Fibroblast of lung (primary cell): Measurements from ENCODE around the gene WNK1. TPM values are rescaled to one million over a fixed set of nuclear protein-coding genes. Genes with fewer than 3 reads are reported as not detected.
A peak's percentile ranks its signal among the peaks of the same experiment; 100 is the strongest.

ENCODE experiments used
- DNase-seq, 2 donors: peaks; one replicate each; pipeline versions ENCODE4 v3.0.0 to v3.0.0-alpha.2; 2010; ENCODE audit warnings: low read depth in 2 of 2
- H2AFZ ChIP-seq: 2 replicates; pipeline ENCODE4 v1.5.1; 2012; ENCODE audit warnings: low read length, control low read depth, inconsistent platforms
- H3K27ac ChIP-seq: 2 replicates; pipeline ENCODE4 v1.5.1; 2011; ENCODE audit warnings: low read length, control low read depth; ENCODE audit not compliant: insufficient read depth
- H3K27me3 ChIP-seq: 2 replicates; pipeline ENCODE4 v1.5.1; 2011; ENCODE audit warnings: mild to moderate bottlenecking, low read length; ENCODE audit not compliant: control insufficient read depth, insufficient read depth
- H3K36me3 ChIP-seq: 2 replicates; pipeline ENCODE4 v1.5.1; 2011; ENCODE audit warnings: low read length; ENCODE audit not compliant: control insufficient read depth, insufficient read depth
- H3K4me1 ChIP-seq: 2 replicates; pipeline ENCODE4 v1.5.1; 2011; ENCODE audit warnings: low read length; ENCODE audit not compliant: control insufficient read depth, insufficient read depth; ENCODE audit errors: extremely low read depth
- H3K4me2 ChIP-seq: 2 replicates; pipeline ENCODE4 v1.5.1; 2011; ENCODE audit warnings: low read length, control low read depth; ENCODE audit not compliant: insufficient read depth; ENCODE audit errors: extremely low read depth
- H3K4me3 ChIP-seq, 4 experiments: fragments of 200-600 bp in 1 of 4; sonication (generic) in 1 of 4; replicated peaks in 1 of 4; 2 replicates each; pipeline ENCODE4 v1.5.1; 2011 to 2016; ENCODE audit warnings: low read length in 4 of 4, low read depth in 3 of 4, mild to moderate bottlenecking in 3 of 4, control low read depth in 2 of 4, inconsistent platforms in 1 of 4, mixed read lengths in 1 of 4; ENCODE audit not compliant: insufficient read depth in 1 of 4; ENCODE audit errors: control extremely low read depth in 1 of 4
- H3K79me2 ChIP-seq: 2 replicates; pipeline ENCODE4 v1.5.1; 2012; ENCODE audit warnings: mild to moderate bottlenecking, low read length, inconsistent platforms; ENCODE audit not compliant: control insufficient read depth, insufficient read depth
- H3K9ac ChIP-seq: 2 replicates; pipeline ENCODE4 v1.5.1; 2011; ENCODE audit warnings: mild to moderate bottlenecking, low read length, control low read depth; ENCODE audit not compliant: insufficient read depth
- H3K9me3 ChIP-seq: 2 replicates; pipeline ENCODE4 v1.5.1; 2012; ENCODE audit warnings: low read depth, low read length; ENCODE audit not compliant: control insufficient read depth, insufficient read depth
- H4K20me1 ChIP-seq: 2 replicates; pipeline ENCODE4 v1.5.1; 2011; ENCODE audit warnings: low read length; ENCODE audit not compliant: control insufficient read depth, insufficient read depth; ENCODE audit errors: extremely low read depth
- EZH2 ChIP-seq: IDR thresholded peaks from 2 replicates; pipeline ENCODE4 v1.5.1; 2012; ENCODE audit warnings: low read length, control low read depth, mild to moderate bottlenecking; ENCODE audit errors: missing control alignments
- polyA plus RNA-seq, 2 donors: library from polyadenylated mRNA; depleted of rRNA in 1 of 2; stranded (reverse) in 1 of 2; unstranded in 1 of 2; fragments of >200 nt; gene quantifications; 2 replicates each; pipeline ENCODE4 v1.2.1, GENCODE V29; 2011 to 2012; ENCODE audit warnings: missing spikeins in 1 of 2
- total RNA-seq: library from RNA; depleted of rRNA; stranded (reverse); fragments of >200 nt; gene quantifications from 2 replicates; pipeline ENCODE4 v1.2.1, GENCODE V29; 2014
- TF ChIP-seq, protein P1 (sequence below), 2 donors: IDR thresholded peaks in 1 of 2; conservative IDR thresholded peaks in 1 of 2; 1 replicate in 1 of 2; 2 replicates in 1 of 2; pipeline ENCODE4 v1.5.1; 2011 to 2012; ENCODE audit warnings: low read length in 2 of 2, control low read depth in 1 of 2, inconsistent platforms in 1 of 2, low read depth in 1 of 2, mild to moderate bottlenecking in 1 of 2

WNK1 gene
- total and polyA plus RNA-seq, 2 donors (not counting 1 experiment from before 2014, with no cell fraction given) = 38.5 to 130 TPM

DNA sequence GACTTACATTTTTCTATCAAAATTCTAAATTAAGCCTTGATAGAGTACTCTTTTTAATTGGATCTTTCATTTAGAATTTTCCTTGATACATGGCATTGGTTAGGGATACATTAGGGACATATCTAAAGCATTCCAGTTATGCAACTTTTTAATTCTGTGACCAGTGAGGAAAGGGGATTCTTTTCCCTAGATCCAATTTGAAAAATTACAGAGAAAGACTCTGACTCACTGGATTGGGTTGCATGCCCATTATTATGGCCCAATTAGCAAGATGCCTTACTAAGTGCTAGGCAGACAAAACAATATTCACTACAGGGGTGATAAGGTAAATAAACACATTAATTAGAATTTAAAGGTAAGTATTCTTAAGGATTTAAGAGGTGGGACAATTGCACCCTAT, 202.4 kb downstream of the WNK1 start:
- no peaks in the 10 kb centered on the region for H3K79me2 ChIP-seq
- no peaks in the 10 kb centered on the region for H3K27me3 ChIP-seq
- H3K9ac ChIP-seq = no peak overlapping the region
- TF ChIP-seq, protein P1, sequence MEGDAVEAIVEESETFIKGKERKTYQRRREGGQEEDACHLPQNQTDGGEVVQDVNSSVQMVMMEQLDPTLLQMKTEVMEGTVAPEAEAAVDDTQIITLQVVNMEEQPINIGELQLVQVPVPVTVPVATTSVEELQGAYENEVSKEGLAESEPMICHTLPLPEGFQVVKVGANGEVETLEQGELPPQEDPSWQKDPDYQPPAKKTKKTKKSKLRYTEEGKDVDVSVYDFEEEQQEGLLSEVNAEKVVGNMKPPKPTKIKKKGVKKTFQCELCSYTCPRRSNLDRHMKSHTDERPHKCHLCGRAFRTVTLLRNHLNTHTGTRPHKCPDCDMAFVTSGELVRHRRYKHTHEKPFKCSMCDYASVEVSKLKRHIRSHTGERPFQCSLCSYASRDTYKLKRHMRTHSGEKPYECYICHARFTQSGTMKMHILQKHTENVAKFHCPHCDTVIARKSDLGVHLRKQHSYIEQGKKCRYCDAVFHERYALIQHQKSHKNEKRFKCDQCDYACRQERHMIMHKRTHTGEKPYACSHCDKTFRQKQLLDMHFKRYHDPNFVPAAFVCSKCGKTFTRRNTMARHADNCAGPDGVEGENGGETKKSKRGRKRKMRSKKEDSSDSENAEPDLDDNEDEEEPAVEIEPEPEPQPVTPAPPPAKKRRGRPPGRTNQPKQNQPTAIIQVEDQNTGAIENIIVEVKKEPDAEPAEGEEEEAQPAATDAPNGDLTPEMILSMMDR (conservative IDR thresholded peaks at IDR 0.05 in 1 of 2, IDR thresholded peaks at IDR 0.05 in 1 of 2; ENCODE audit: low read depth in 1 of 2, low read length in 2 of 2) = no peak
- TF ChIP-seq EZH2 = no peak
- peaks cover 5% of the 10 kb centered on the region for H3K4me1 ChIP-seq
- no peaks in the 10 kb centered on the region for H3K36me3 ChIP-seq
- no peak overlapping the region for H2AFZ ChIP-seq
- H3K27ac ChIP-seq = no peak overlapping the region
- H3K9me3 ChIP-seq = no peaks in the 10 kb centered on the region
- peak in 1 of 2 donors; percentile 28 for DNase-seq
- H4K20me1 ChIP-seq = no peaks in the 10 kb centered on the region
- no peak overlapping the region for H3K4me2 ChIP-seq
- H3K4me3 ChIP-seq = no peak overlapping the region

DNA sequence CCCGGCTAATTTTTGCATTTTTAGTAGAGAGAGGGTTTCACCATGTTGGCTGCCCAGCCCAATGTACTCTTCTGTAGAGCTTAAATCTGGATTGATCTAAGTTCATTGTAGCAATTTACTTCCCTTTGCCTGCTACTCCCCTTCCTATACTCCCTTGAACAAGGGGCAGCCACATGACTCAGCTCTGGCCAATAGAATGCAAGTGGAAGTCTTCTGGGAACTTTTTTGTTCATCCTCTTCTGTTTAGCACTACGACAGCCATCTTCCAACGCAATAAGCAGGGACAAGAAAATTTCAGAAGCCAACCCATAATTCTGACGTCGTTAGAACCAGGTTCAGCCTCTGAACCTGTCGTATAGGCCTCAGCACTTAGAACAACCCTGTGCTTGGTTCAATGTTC, 203.6 kb downstream of the WNK1 start:
- no peaks in the 10 kb centered on the region for H3K79me2 ChIP-seq
- H3K4me3 ChIP-seq = no peak overlapping the region
- H3K4me1 ChIP-seq = peaks cover 3% of the 10 kb centered on the region
- H3K9ac ChIP-seq = no peak overlapping the region
- no peak overlapping the region for H2AFZ ChIP-seq
- H3K4me2 ChIP-seq = no peak overlapping the region
- no peak for TF ChIP-seq EZH2
- TF ChIP-seq, protein P1 (conservative IDR thresholded peaks at IDR 0.05 in 1 of 2, IDR thresholded peaks at IDR 0.05 in 1 of 2; ENCODE audit: low read depth in 1 of 2, low read length in 2 of 2) = no peak
- no peaks in the 10 kb centered on the region for H4K20me1 ChIP-seq
- no peaks in the 10 kb centered on the region for H3K27me3 ChIP-seq
- no peaks in the 10 kb centered on the region for H3K9me3 ChIP-seq
- DNase-seq = no peak
- H3K36me3 ChIP-seq = no peaks in the 10 kb centered on the region
- no peak overlapping the region for H3K27ac ChIP-seq

DNA sequence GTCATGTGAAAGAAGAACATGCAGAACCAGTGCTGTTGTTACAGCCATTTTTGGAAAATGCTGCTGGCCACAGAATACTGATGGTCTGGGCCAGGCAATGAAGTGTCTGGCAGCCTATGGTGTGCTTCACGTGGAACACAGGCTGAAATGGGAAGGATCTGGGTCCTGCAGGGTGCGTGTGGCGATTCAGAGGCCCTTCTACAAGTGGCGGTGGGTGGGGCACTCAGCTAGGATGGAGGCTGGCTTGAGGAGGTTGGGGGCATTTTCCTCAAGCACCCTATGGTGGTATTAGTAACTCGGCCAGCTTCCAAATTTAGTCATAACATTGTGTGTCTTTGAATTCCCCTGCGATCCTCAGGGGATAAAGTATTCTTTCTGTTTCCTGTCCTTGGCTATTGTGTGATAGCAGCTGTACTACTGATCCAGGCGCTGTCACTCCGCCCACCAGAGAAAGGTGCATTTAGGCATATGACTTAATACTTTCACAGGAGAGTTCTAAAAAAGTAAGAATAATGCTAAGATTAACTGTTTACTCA, 206.3 kb downstream of the WNK1 start:
- H3K4me2 ChIP-seq = no peak overlapping the region
- no peak overlapping the region for H2AFZ ChIP-seq
- H3K9me3 ChIP-seq = no peaks in the 10 kb centered on the region
- H3K79me2 ChIP-seq = no peaks in the 10 kb centered on the region
- H3K4me3 ChIP-seq = no peak overlapping the region
- no peaks in the 10 kb centered on the region for H3K27me3 ChIP-seq
- no peaks in the 10 kb centered on the region for H3K36me3 ChIP-seq
- no peaks in the 10 kb centered on the region for H4K20me1 ChIP-seq
- H3K4me1 ChIP-seq = peaks cover under 1% of the 10 kb centered on the region
- no peak overlapping the region for H3K27ac ChIP-seq
- TF ChIP-seq, protein P1 (conservative IDR thresholded peaks at IDR 0.05 in 1 of 2, IDR thresholded peaks at IDR 0.05 in 1 of 2; ENCODE audit: low read depth in 1 of 2, low read length in 2 of 2) = no peak
- no peak for TF ChIP-seq EZH2
- DNase-seq = peak in 1 of 2 donors; percentile 31
- H3K9ac ChIP-seq = no peak overlapping the region

Other genes starting within 250 kb of the WNK1 start
- 0.66 and 1.3 TPM in 2 replicates for gene NINJ2, start 89.1 kb upstream of the WNK1 start, total RNA-seq
- 0.35 and 1.8 TPM in 2 replicates for gene NINJ2, start 89.1 kb upstream of the WNK1 start, polyA plus RNA-seq
- 12.6 and 19.2 TPM in 2 replicates for gene RAD52, start 197.1 kb downstream of the WNK1 start, total RNA-seq
- 7.3 and 9.2 TPM in 2 replicates for gene RAD52, start 197.1 kb downstream of the WNK1 start, polyA plus RNA-seq
- 34.5 and 46.5 TPM in 2 replicates for gene ERC1, start 238.6 kb downstream of the WNK1 start, total RNA-seq
- 19.7 and 22.0 TPM in 2 replicates for gene ERC1, start 238.6 kb downstream of the WNK1 start, polyA plus RNA-seq